Measurements from ENCODE around the gene ILDR1. TPM values are rescaled to one million over a fixed set of nuclear protein-coding genes. Genes with fewer than 3 reads are reported as not detected.

The ILDR1 gene
- total RNA-seq, 1 experiment from 2014 or later: 1.1 TPM

DNA sequence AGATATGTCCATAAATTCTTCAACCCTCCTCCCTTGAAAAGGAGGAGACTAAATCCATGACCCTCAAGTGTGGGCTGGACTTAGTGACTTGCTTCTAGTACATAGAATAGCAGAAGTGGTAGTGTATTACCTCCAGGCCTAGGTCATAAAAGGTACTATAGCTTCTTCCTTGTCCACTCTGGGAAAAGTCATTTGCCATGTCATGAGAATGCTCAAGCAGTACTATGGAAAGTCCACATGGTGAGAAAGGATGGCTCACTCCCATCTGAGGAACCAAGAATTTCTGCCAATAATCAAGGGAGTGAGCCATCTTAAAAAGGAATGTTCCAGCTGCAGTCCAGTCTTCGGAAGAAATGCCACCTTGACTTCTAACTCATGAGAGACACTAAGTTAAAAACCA lies 10.5 kb upstream of the ILDR1 start:
- Histone ChIP-seq H3K27me3 (ENCODE audit: control insufficient read depth, insufficient read depth, low read length) (no peaks in the 10 kb centered on the region), H3K4me3 (ENCODE audit: insufficient read depth, low read depth, low read length) (no peak overlapping the region), H3K36me3 (replicated peaks; ENCODE audit: control insufficient read depth, insufficient read depth, low read length) (no peaks in the 10 kb centered on the region)
- DNase-seq: no peak

DNA sequence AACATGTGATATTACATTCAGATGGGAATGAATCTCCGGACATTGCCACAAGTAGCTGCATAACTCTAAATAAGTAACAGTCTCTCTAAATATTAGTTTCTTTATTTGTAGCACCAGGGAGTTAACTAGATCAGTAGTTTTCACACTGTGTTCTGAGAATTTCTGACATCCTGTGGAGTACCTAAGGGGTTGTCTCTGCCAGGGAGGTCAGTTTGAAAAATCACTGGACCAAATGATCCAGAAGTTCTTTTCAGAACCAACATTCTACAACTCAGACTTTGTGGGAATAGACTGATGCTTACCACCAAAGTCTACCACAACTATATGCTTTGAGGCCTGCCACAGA lies 9.0 kb upstream of the ILDR1 start:
- Histone ChIP-seq H3K27me3 (ENCODE audit: control insufficient read depth, insufficient read depth, low read length) (no peaks in the 10 kb centered on the region), H3K4me3 (ENCODE audit: insufficient read depth, low read depth, low read length) (no peak overlapping the region), H3K36me3 (replicated peaks; ENCODE audit: control insufficient read depth, insufficient read depth, low read length) (no peaks in the 10 kb centered on the region)
- DNase-seq: no peak

GRCh38 chr3:122030381-122031122 lies 8.5 kb upstream of the ILDR1 start:
- Histone ChIP-seq H3K36me3 (replicated peaks; ENCODE audit: control insufficient read depth, insufficient read depth, low read length) (no peaks in the 10 kb centered on the region), H3K4me3 (ENCODE audit: insufficient read depth, low read depth, low read length) (no peak overlapping the region), H3K27me3 (ENCODE audit: control insufficient read depth, insufficient read depth, low read length) (no peaks in the 10 kb centered on the region)
- no peak for DNase-seq

DNA sequence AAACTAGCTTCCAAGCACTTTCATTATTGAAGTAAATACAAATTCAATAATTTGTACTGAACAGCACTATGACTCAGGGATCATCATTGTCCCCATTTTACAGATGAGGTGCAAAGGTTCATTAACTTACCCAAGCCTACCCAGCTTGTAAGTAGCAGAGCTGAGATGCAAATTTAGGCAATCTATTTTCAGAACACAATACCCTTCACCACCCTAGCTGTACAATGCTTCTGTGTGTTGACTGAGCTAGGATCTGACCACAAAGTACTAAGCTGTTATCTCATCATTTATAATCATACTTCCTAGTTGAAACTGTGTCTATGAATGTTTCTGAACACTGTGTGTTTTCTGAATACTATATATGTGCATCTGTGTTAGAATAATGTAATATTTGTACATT lies 3.2 kb upstream of the ILDR1 start:
- H3K36me3 ChIP-seq (replicated peaks; ENCODE audit: control insufficient read depth, insufficient read depth, low read length): no peaks in the 10 kb centered on the region
- no peak overlapping the region for H3K4me3 ChIP-seq (ENCODE audit: insufficient read depth, low read depth, low read length)
- DNase-seq: no peak
- H3K27me3 ChIP-seq (ENCODE audit: control insufficient read depth, insufficient read depth, low read length): peaks cover 3% of the 10 kb centered on the region; the same call in 1 of the 2 replicates

- DNase-seq: no peak
Measured at GRCh38 chr3:122024800-122025199, 2.8 kb upstream of the ILDR1 start.

GRCh38 chr3:122023335-122023910 lies 1.4 kb upstream of the ILDR1 start:
- no peak overlapping the region for H3K4me3 ChIP-seq (ENCODE audit: insufficient read depth, low read depth, low read length)
- peaks cover 3% of the 10 kb centered on the region; the same call in 1 of the 2 replicates for H3K27me3 ChIP-seq (ENCODE audit: control insufficient read depth, insufficient read depth, low read length)
- peak; percentile 67 for DNase-seq
- H3K36me3 ChIP-seq (replicated peaks; ENCODE audit: control insufficient read depth, insufficient read depth, low read length): no peaks in the 10 kb centered on the region

More at GRCh38 chr3:122024800-122025199, 2.8 kb upstream of the ILDR1 start:
- Histone ChIP-seq H3K27me3 (ENCODE audit: control insufficient read depth, insufficient read depth, low read length) (peaks cover 3% of the 10 kb centered on the region; the same call in 1 of the 2 replicates), H3K36me3 (replicated peaks; ENCODE audit: control insufficient read depth, insufficient read depth, low read length) (no peaks in the 10 kb centered on the region), H3K4me3 (ENCODE audit: insufficient read depth, low read depth, low read length) (no peak overlapping the region)

DNA sequence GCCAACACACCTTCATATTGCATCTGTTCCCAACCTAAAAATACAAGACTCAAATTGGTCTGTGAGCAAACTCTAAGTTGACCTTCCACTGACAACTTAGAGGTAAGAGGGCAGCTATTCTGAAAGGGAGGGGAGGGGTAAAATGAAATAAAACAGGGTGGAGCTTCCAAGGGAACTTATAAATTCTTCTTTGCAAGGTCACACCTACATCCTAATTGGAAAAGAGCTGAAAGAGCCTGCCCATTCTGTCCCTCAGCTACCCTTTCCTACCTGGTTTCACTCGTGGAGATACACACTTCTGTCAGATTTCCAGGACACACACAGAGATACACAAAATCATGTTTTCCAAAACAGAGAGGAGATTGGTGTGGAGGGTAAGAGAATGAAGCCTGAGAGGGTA lies 1.0 kb downstream of the ILDR1 start:
- H3K4me3 ChIP-seq (ENCODE audit: insufficient read depth, low read depth, low read length): no peak overlapping the region
- peaks cover 3% of the 10 kb centered on the region; the same call in 1 of the 2 replicates for H3K27me3 ChIP-seq (ENCODE audit: control insufficient read depth, insufficient read depth, low read length)
- no peaks in the 10 kb centered on the region for H3K36me3 ChIP-seq (replicated peaks; ENCODE audit: control insufficient read depth, insufficient read depth, low read length)
- DNase-seq: no peak

- Histone ChIP-seq H3K4me3 (ENCODE audit: insufficient read depth, low read depth, low read length) (no peak overlapping the region), H3K27me3 (ENCODE audit: control insufficient read depth, insufficient read depth, low read length) (peaks cover 3% of the 10 kb centered on the region; the same call in 1 of the 2 replicates), H3K36me3 (replicated peaks; ENCODE audit: control insufficient read depth, insufficient read depth, low read length) (no peaks in the 10 kb centered on the region)
- no peak for DNase-seq
Measured at GRCh38 chr3:122019493-122019892, 2.6 kb downstream of the ILDR1 start.

GRCh38 chr3:122014741-122015140 lies 7.3 kb downstream of the ILDR1 start:
- H3K27me3 ChIP-seq (ENCODE audit: control insufficient read depth, insufficient read depth, low read length): no peaks in the 10 kb centered on the region; the same call in 1 of the 2 replicates
- no peak for DNase-seq
- no peaks in the 10 kb centered on the region for H3K36me3 ChIP-seq (replicated peaks; ENCODE audit: control insufficient read depth, insufficient read depth, low read length)
- no peak overlapping the region for H3K4me3 ChIP-seq (ENCODE audit: insufficient read depth, low read depth, low read length)

DNA sequence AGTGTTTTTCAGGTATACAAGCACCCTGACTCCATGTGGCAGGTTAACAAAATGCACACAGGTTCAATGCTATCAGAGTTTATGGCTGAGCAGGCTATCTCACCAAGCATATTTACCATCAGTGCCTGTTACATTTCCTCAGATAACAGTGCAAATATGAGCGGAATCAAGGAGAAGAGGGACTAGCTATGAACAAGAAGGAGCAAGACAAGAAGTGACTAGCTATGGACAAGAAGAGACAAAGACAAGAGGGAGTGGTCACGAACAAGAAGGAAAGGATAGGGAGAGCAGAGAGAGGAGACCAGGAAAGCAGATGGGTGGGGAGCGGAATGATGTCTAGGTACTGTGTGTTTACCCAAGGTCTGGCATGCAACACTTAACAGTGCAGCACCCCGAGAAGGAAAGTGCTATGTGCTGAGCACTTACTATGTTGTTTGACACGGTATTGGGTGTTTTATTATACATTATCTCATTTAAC lies 8.6 kb downstream of the ILDR1 start:
- no peaks in the 10 kb centered on the region for H3K27me3 ChIP-seq (ENCODE audit: control insufficient read depth, insufficient read depth, low read length)
- no peaks in the 10 kb centered on the region for H3K36me3 ChIP-seq (replicated peaks; ENCODE audit: control insufficient read depth, insufficient read depth, low read length)
- DNase-seq: no peak
- H3K4me3 ChIP-seq (ENCODE audit: insufficient read depth, low read depth, low read length): no peak overlapping the region

GRCh38 chr3:122012821-122013220 lies 9.2 kb downstream of the ILDR1 start:
- DNase-seq: no peak
- Histone ChIP-seq H3K4me3 (ENCODE audit: insufficient read depth, low read depth, low read length) (no peak overlapping the region), H3K27me3 (ENCODE audit: control insufficient read depth, insufficient read depth, low read length) (no peaks in the 10 kb centered on the region), H3K36me3 (replicated peaks; ENCODE audit: control insufficient read depth, insufficient read depth, low read length) (no peaks in the 10 kb centered on the region)

- Histone ChIP-seq H3K36me3 (replicated peaks; ENCODE audit: control insufficient read depth, insufficient read depth, low read length) (no peaks in the 10 kb centered on the region), H3K27me3 (ENCODE audit: control insufficient read depth, insufficient read depth, low read length) (no peaks in the 10 kb centered on the region), H3K4me3 (ENCODE audit: insufficient read depth, low read depth, low read length) (no peak overlapping the region)
- no peak for DNase-seq
Measured at GRCh38 chr3:122011396-122011795, 10.7 kb downstream of the ILDR1 start.

DNA sequence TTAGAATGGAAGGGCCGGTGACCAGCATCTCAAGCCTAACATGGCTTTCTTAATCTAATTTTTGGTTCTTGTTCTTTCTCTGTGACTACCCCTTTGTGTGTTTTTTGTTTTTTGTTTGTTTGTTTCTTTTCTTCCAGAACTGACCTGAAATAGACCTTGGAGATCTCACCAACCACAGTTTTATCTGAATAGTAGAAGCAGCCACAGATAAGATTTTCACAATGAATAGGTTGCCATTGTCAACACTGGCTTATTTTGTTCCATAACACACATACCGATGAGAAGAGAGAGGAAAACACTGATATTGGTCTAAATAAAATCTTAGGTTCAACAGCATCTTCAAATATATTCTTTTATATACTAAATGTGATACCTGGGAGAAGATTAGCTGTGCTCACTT lies 11.5 kb downstream of the ILDR1 start:
- no peaks in the 10 kb centered on the region for H3K27me3 ChIP-seq (ENCODE audit: control insufficient read depth, insufficient read depth, low read length)
- H3K4me3 ChIP-seq (ENCODE audit: insufficient read depth, low read depth, low read length): no peak overlapping the region
- no peaks in the 10 kb centered on the region for H3K36me3 ChIP-seq (replicated peaks; ENCODE audit: control insufficient read depth, insufficient read depth, low read length)
- DNase-seq: no peak

DNA sequence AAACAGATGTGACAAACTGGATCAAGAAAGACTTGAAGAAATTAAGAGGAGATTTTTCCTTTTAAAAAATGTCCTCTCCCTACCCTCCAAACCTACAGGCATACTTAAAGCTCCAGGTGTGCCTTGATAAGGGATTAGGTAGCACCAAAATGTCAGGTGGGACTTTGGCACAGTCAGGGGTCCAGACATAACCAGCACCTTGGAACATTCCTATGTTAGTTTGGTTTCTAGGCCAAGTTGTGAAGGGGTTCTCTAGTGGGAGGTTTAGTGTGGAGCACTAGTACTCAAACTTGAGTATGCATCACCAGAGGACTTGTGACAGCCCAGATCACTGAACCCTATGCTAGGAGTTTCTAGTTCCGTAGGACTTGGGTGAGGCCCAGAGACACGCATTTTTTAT lies 13.9 kb downstream of the ILDR1 start:
- DNase-seq: no peak
- Histone ChIP-seq H3K36me3 (replicated peaks; ENCODE audit: control insufficient read depth, insufficient read depth, low read length) (no peaks in the 10 kb centered on the region), H3K27me3 (ENCODE audit: control insufficient read depth, insufficient read depth, low read length) (no peaks in the 10 kb centered on the region), H3K4me3 (ENCODE audit: insufficient read depth, low read depth, low read length) (no peak overlapping the region)

- DNase-seq: no peak
- Histone ChIP-seq H3K27me3 (ENCODE audit: control insufficient read depth, insufficient read depth, low read length) (no peaks in the 10 kb centered on the region), H3K4me3 (ENCODE audit: insufficient read depth, low read depth, low read length) (no peak overlapping the region), H3K36me3 (replicated peaks; ENCODE audit: control insufficient read depth, insufficient read depth, low read length) (no peaks in the 10 kb centered on the region)
Measured at GRCh38 chr3:122006267-122006666, 15.8 kb downstream of the ILDR1 start.
